Mesenchymal stem cell (in vitro differentiated cells and primary cell): ENCODE results near the gene METAP1D.
A peak's percentile ranks its signal among the peaks of the same experiment; 100 is the strongest.
"Not testable (repeated sequence)": the region's sequence is repeated elsewhere in the genome, so short reads cannot be mapped to it uniquely, and the experiment has no call there.

Experiments
- DNase-seq: peaks from one replicate; pipeline ENCODE4 v3.0.0-alpha.2; 2013
- H2AFZ ChIP-seq: one replicate; pipeline ENCODE4 v1.6.1; 2013; ENCODE audit warnings: low read depth, mild to moderate bottlenecking, control low read depth, inconsistent platforms, low read length, moderate library complexity
- H2AK5ac ChIP-seq: 2 replicates; pipeline ENCODE4 v1.6.1; 2013; ENCODE audit warnings: low read length, moderate library complexity, mild to moderate bottlenecking, inconsistent platforms; ENCODE audit not compliant: severe bottlenecking
- H2BK120ac ChIP-seq: one replicate; pipeline ENCODE4 v1.6.1; 2013; ENCODE audit warnings: low read depth, mild to moderate bottlenecking, inconsistent platforms, low read length, moderate library complexity
- H2BK12ac ChIP-seq, 2 experiments: one replicate each; pipeline ENCODE4 v1.6.1; 2013; ENCODE audit warnings: inconsistent platforms in 2 of 2, low read length in 2 of 2, mild to moderate bottlenecking in 2 of 2, moderate library complexity in 2 of 2, control low read depth in 1 of 2
- H2BK15ac ChIP-seq: one replicate; pipeline ENCODE4 v1.6.1; 2013; ENCODE audit warnings: mild to moderate bottlenecking, low read depth, inconsistent platforms; ENCODE audit not compliant: poor library complexity, severe bottlenecking
- H2BK5ac ChIP-seq: 2 replicates; pipeline ENCODE4 v1.6.1; 2013; ENCODE audit warnings: low read depth, mild to moderate bottlenecking, low read length, control low read depth, inconsistent platforms; ENCODE audit not compliant: poor library complexity, severe bottlenecking
- H3K14ac ChIP-seq, 2 experiments: one replicate each; pipeline ENCODE4 v1.6.1; 2013; ENCODE audit warnings: inconsistent platforms in 2 of 2, low read length in 2 of 2, control low read depth in 1 of 2, mild to moderate bottlenecking in 1 of 2, moderate library complexity in 1 of 2
- H3K18ac ChIP-seq, 2 experiments: one replicate each; pipeline ENCODE4 v1.6.1; 2013; ENCODE audit warnings: inconsistent platforms in 2 of 2, low read length in 2 of 2, control low read depth in 1 of 2, low read depth in 1 of 2, mild to moderate bottlenecking in 1 of 2
- H3K23ac ChIP-seq, 2 experiments: one replicate each; pipeline ENCODE4 v1.6.1; 2013; ENCODE audit warnings: inconsistent platforms in 2 of 2, low read length in 2 of 2, mild to moderate bottlenecking in 2 of 2, moderate library complexity in 2 of 2, control low read depth in 1 of 2
- H3K27ac ChIP-seq: 2 replicates; pipeline ENCODE4 v1.5.1; 2013; ENCODE audit warnings: mild to moderate bottlenecking, moderate library complexity, low read length, control low read depth, inconsistent platforms; ENCODE audit not compliant: poor library complexity, severe bottlenecking
- H3K27me3 ChIP-seq, 2 experiments: 2 replicates each; pipeline versions ENCODE4 v1.6.1 to v1.7.0; 2013; ENCODE audit warnings: low read length in 2 of 2, mild to moderate bottlenecking in 2 of 2, moderate library complexity in 2 of 2, control low read depth in 1 of 2, inconsistent platforms in 1 of 2; ENCODE audit not compliant: control insufficient read depth in 1 of 2, insufficient read depth in 1 of 2
- H3K36me3 ChIP-seq, 2 experiments: 2 replicates each; pipeline versions ENCODE4 v1.6.1 to v1.7.0; 2013; ENCODE audit warnings: low read length in 2 of 2, control low read depth in 1 of 2, inconsistent platforms in 1 of 2, low read depth in 1 of 2, mild to moderate bottlenecking in 1 of 2; ENCODE audit not compliant: insufficient read depth in 2 of 2, control insufficient read depth in 1 of 2
- H3K4ac ChIP-seq, 2 experiments: one replicate each; pipeline ENCODE4 v1.6.1; 2013; ENCODE audit warnings: inconsistent platforms in 2 of 2, low read length in 2 of 2, mild to moderate bottlenecking in 2 of 2, moderate library complexity in 2 of 2, control low read depth in 1 of 2, low read depth in 1 of 2
- H3K4me1 ChIP-seq: 2 replicates; pipeline ENCODE4 v1.6.1; 2013; ENCODE audit warnings: low read depth, low read length, control low read depth; ENCODE audit not compliant: control insufficient read depth, insufficient read depth
- H3K4me2 ChIP-seq: 2 replicates; pipeline ENCODE4 v1.6.1; 2013; ENCODE audit warnings: low read length, mild to moderate bottlenecking, inconsistent platforms; ENCODE audit not compliant: poor library complexity, severe bottlenecking
- H3K4me3 ChIP-seq, 2 experiments: 2 replicates each; pipeline versions ENCODE4 v1.5.1 to v1.7.0; 2013; ENCODE audit warnings: low read length in 2 of 2, mild to moderate bottlenecking in 2 of 2, control low read depth in 1 of 2, low read depth in 1 of 2; ENCODE audit not compliant: insufficient read depth in 1 of 2
- H3K79me1 ChIP-seq: replicated peaks from 2 replicates; pipeline ENCODE4 v1.6.1; 2013; ENCODE audit warnings: mild to moderate bottlenecking, control low read depth, low read length, inconsistent platforms; ENCODE audit not compliant: poor library complexity, severe bottlenecking
- H3K9ac ChIP-seq: 2 replicates; pipeline ENCODE4 v1.7.0; 2013; ENCODE audit warnings: mild to moderate bottlenecking, low read length, moderate library complexity
- H3K9me3 ChIP-seq: 2 replicates; pipeline ENCODE4 v1.7.0; 2013; ENCODE audit warnings: mild to moderate bottlenecking, low read length; ENCODE audit not compliant: control insufficient read depth
- H4K8ac ChIP-seq: one replicate; pipeline ENCODE4 v1.6.1; 2013; ENCODE audit warnings: inconsistent platforms, mild to moderate bottlenecking, low read length, moderate library complexity
- H4K91ac ChIP-seq: one replicate; pipeline ENCODE4 v1.6.1; 2013; ENCODE audit warnings: mild to moderate bottlenecking, low read length, inconsistent platforms
- WGBS: methylation state at CpG from one replicate; pipeline ENCODE4 v1.1.7; 2013; ENCODE audit warnings: mixed read lengths; 5-methylcytosine and 5-hydroxymethylcytosine counted together

METAP1D gene

DNA sequence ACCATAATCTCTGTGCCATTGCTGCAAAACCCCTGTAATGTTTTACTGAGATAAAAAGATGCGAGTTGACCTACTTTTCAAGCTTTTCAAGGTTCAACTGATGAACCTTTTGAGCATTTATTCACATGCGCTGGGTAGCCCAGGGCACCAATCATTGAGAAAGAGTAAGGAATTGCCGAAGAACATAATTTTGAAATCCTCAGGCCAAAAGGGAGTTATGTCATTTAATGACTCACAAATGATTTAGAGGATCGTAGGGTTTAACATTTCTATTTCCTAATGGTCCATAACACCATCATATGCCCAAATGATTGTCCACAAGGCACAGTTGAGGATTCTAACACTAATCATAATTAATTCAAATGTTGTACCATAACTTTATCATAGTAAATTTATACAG lies 65.4 kb downstream of the METAP1D start:
- DNase-seq: no peak
- Histone ChIP-seq H2AK5ac (no peak overlapping the region), H3K23ac (no peak overlapping the region), H3K79me1 (no peaks in the 10 kb centered on the region), H3K4me2 (no peak overlapping the region), H2BK5ac (no peak overlapping the region), H3K36me3 (no peaks in the 10 kb centered on the region), H3K27ac (no peak overlapping the region), H3K4ac (no peak overlapping the region), H3K27me3 (no peaks in the 10 kb centered on the region), H3K18ac (no peak overlapping the region), H3K4me1 (no peaks in the 10 kb centered on the region), H3K4me3 (no peak overlapping the region), H3K9me3 (no peaks in the 10 kb centered on the region), H4K91ac (no peak overlapping the region), H4K8ac (no peak overlapping the region), H2AFZ (no peak overlapping the region), H2BK15ac (no peak overlapping the region), H3K14ac (no peak overlapping the region), H2BK120ac (no peak overlapping the region), H2BK12ac (no peak overlapping the region), H3K9ac (no peak overlapping the region)
- 96% methylated on average over 3 of the region's 4 CpGs for WGBS

GRCh38 chr2:172066394-172066886 lies 66.7 kb downstream of the METAP1D start:
- no peaks in the 10 kb centered on the region for H3K4me1 ChIP-seq
- no peak overlapping the region for H3K14ac ChIP-seq
- no peak overlapping the region for H3K9ac ChIP-seq
- 60% methylated on average over 3 of the region's 4 CpGs for WGBS
- H3K36me3 ChIP-seq: no peaks in the 10 kb centered on the region
- H3K18ac ChIP-seq: no peak overlapping the region
- H2BK120ac ChIP-seq: no peak overlapping the region
- no peak overlapping the region for H2AK5ac ChIP-seq
- H3K79me1 ChIP-seq: no peaks in the 10 kb centered on the region
- no peak overlapping the region for H3K4me2 ChIP-seq
- DNase-seq: no peak
- H3K23ac ChIP-seq: no peak overlapping the region
- H4K8ac ChIP-seq: peak overlapping the region; percentile 23
- no peaks in the 10 kb centered on the region for H3K9me3 ChIP-seq
- H2AFZ ChIP-seq: peak overlapping the region; percentile 10
- H2BK5ac ChIP-seq: no peak overlapping the region
- no peak overlapping the region for H3K4ac ChIP-seq
- H2BK15ac ChIP-seq: no peak overlapping the region
- no peak overlapping the region for H4K91ac ChIP-seq
- H3K27ac ChIP-seq: no peak overlapping the region
- H3K27me3 ChIP-seq: no peaks in the 10 kb centered on the region
- H2BK12ac ChIP-seq: no peak overlapping the region
- H3K4me3 ChIP-seq: no peak overlapping the region

DNA sequence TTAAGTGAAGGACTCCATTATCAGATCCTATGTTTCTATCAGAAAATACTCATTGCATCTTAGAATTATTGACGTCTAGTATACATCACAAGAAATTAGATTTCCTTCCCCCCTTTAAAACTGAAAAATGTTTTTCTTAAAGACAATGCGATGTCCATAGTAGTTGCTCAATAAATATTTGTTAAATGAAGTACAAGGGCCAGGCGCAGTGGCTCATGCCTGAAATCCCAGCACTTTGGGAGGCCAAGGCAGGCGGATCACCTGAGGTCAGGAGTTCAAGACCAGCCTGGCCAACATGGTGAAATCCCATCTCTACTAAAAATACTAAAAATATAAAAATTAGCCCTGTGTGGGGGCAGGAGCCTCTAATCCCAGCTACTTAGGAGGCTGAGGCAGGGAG lies 68.2 kb downstream of the METAP1D start:
- H3K4me2 ChIP-seq, H3K27me3 ChIP-seq, H4K8ac ChIP-seq, H3K23ac ChIP-seq, H3K36me3 ChIP-seq, DNase-seq, H2BK5ac ChIP-seq, H3K4me3 ChIP-seq, H2AFZ ChIP-seq, H2BK120ac ChIP-seq, H3K4me1 ChIP-seq, H3K79me1 ChIP-seq, H4K91ac ChIP-seq, H3K27ac ChIP-seq, H3K9me3 ChIP-seq, H3K14ac ChIP-seq, H2BK15ac ChIP-seq, H3K9ac ChIP-seq, H2AK5ac ChIP-seq, H2BK12ac ChIP-seq, H3K4ac ChIP-seq, H3K18ac ChIP-seq: not testable (repeated sequence)
- 100% methylated on average over 2 of the region's 4 CpGs for WGBS

GRCh38 chr2:172070936-172071335 lies 71.2 kb downstream of the METAP1D start:
- Histone ChIP-seq H2BK120ac (no peak overlapping the region), H4K8ac (no peak overlapping the region), H3K4me3 (no peak overlapping the region), H2AFZ (no peak overlapping the region), H3K9me3 (no peaks in the 10 kb centered on the region), H2BK5ac (no peak overlapping the region), H3K36me3 (no peaks in the 10 kb centered on the region), H3K9ac (no peak overlapping the region), H3K14ac (no peak overlapping the region), H3K4me2 (no peak overlapping the region), H2BK12ac (no peak overlapping the region), H3K27ac (no peak overlapping the region), H3K18ac (no peak overlapping the region), H4K91ac (no peak overlapping the region), H2BK15ac (no peak overlapping the region), H3K79me1 (no peaks in the 10 kb centered on the region), H3K23ac (no peak overlapping the region), H3K4me1 (no peaks in the 10 kb centered on the region), H3K27me3 (no peaks in the 10 kb centered on the region), H3K4ac (no peak overlapping the region), H2AK5ac (no peak overlapping the region)
- DNase-seq: no peak
- 95% methylated on average over 1 of the region's 1 CpG for WGBS
